CD4-positive, alpha-beta T cell (primary cell): ENCODE data around the gene HIVEP1. TPM values are rescaled to one million over a fixed set of nuclear protein-coding genes. Genes with fewer than 3 reads are reported as not detected.

ENCODE experiments used
- ATAC-seq: fragments of 200-7000 bp; cut with Tn5 transposase; one replicate; pipeline ENCODE4 v1.10.0; 2022; ENCODE audit warnings: mild to moderate bottlenecking; ENCODE audit not compliant: poor library complexity
- CTCF ChIA-PET: fragments of 350-600 bp; sonication (Branson Sonifier 250); formaldehyde crosslinking; loops from one replicate; lab custom pipeline; 2021; ENCODE audit warnings: antibody characterized with exemption, inconsistent platforms; lab: Charles Lee
- POLR2A ChIA-PET: fragments of 350-600 bp; sonication (Branson Sonifier 250); formaldehyde crosslinking; loops from one replicate; lab custom pipeline; 2021; ENCODE audit warnings: antibody characterized with exemption, inconsistent platforms; lab: Charles Lee
- DNase-seq, 14 experiments: peaks; one replicate each; pipeline ENCODE4 v3.0.0-alpha.2; 2013 to 2020; ENCODE audit warnings: mixed read lengths in 2 of 14
- H3K27ac ChIP-seq, 2 donors: one replicate each; pipeline versions ENCODE4 v1.5.1 to v1.7.0; 2013; ENCODE audit warnings: low read length in 2 of 2, low read depth in 1 of 2, mild to moderate bottlenecking in 1 of 2
- H3K27me3 ChIP-seq, 2 experiments: 1 replicate in 1 of 2; 2 replicates in 1 of 2; pipeline versions ENCODE4 v1.6.1 to v1.7.0; 2013; ENCODE audit warnings: low read length in 2 of 2, control low read depth in 1 of 2, mild to moderate bottlenecking in 1 of 2, moderate library complexity in 1 of 2; ENCODE audit not compliant: insufficient read depth in 2 of 2, control insufficient read depth in 1 of 2
- H3K36me3 ChIP-seq: one replicate; pipeline ENCODE4 v1.6.1; 2013; ENCODE audit warnings: low read length, control low read depth; ENCODE audit not compliant: insufficient read depth
- H3K4me1 ChIP-seq: one replicate; pipeline ENCODE4 v1.6.1; 2013; ENCODE audit warnings: low read length, control low read depth; ENCODE audit not compliant: insufficient read depth
- H3K4me3 ChIP-seq: one replicate; pipeline ENCODE4 v1.5.1; 2013; ENCODE audit warnings: mild to moderate bottlenecking, low read length, moderate library complexity
- H3K9me3 ChIP-seq, 2 experiments: 1 replicate in 1 of 2; 2 replicates in 1 of 2; pipeline versions ENCODE4 v1.6.1 to v1.7.0; 2013; ENCODE audit warnings: low read length in 2 of 2, mild to moderate bottlenecking in 2 of 2, control low read depth in 1 of 2, moderate library complexity in 1 of 2; ENCODE audit not compliant: control insufficient read depth in 1 of 2, insufficient read depth in 1 of 2
- H3K27ac Mint-ChIP-seq: one replicate; pipeline ENCODE4 v1.8.0; 2020; ENCODE audit warnings: mixed read lengths
- H3K27me3 Mint-ChIP-seq: one replicate; pipeline ENCODE4 v1.8.0; 2021; ENCODE audit warnings: mixed read lengths
- H3K36me3 Mint-ChIP-seq: one replicate; pipeline ENCODE4 v1.8.0; 2021; ENCODE audit warnings: low read depth, mixed read lengths
- H3K4me1 Mint-ChIP-seq: one replicate; pipeline ENCODE4 v1.8.0; 2021; ENCODE audit warnings: low read depth, mixed read lengths
- H3K4me3 Mint-ChIP-seq: one replicate; pipeline ENCODE4 v1.8.0; 2020; ENCODE audit warnings: mild to moderate bottlenecking, mixed read lengths
- H3K9me3 Mint-ChIP-seq: one replicate; pipeline ENCODE4 v1.8.0; 2020; ENCODE audit warnings: mixed read lengths
- intact Hi-C, 2 experiments: fragments of 100-400 bp; cut with DNase I in 1 of 2; cut with micrococcal nuclease in 1 of 2; formaldehyde crosslinking; loops; one replicate each; pipeline versions ENCODE4 v1.15.1 to v1.9.0; 2023 to 2025; cut with DNase I, micrococcal nuclease
- total RNA-seq, 174 experiments: library from RNA in 2 of 174; stranded (reverse) in 2 of 174; gene quantifications; one replicate each; pipeline ENCODE4 v1.2.3 and lab custom pipeline; 2021 to 2026
- TF ChIP-seq, protein P1 (sequence below): fragments of 200-600 bp; IDR thresholded peaks from one replicate; pipeline ENCODE4 v1.8.0; 2022; ENCODE audit warnings: antibody characterized with exemption, mild to moderate bottlenecking

The HIVEP1 gene
- total RNA-seq, 2 experiments from 2014 or later: 76.3 to 78.8 TPM

DNA sequence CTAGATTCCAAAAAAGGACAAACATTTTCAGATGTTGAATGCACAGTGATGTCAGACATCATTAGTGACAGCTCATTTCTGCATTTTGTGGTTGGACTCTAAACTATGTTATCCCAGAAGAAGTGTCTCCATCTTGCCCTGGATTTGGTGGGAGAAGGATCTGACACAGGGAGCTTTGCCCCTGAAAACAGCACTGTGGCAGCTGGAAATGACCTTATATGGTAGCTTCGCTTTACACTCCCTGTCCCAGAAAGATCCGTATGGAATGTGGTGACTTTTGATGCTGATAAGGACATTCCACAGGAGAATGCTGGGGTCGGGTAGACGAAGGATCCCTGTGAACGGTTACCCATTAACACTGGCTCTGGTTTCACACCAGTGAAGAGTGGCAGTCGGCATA is 190.9 kb downstream of the HIVEP1 start:
- ChIA-PET CTCF (no interaction called here), POLR2A (no interaction called here)
- no peaks in the 10 kb centered on the region for H3K9me3 Mint-ChIP-seq
- Histone ChIP-seq H3K36me3 (no peaks in the 10 kb centered on the region), H3K27ac (no peak overlapping the region), H3K27me3 (no peaks in the 10 kb centered on the region), H3K9me3 (no peaks in the 10 kb centered on the region), H3K4me3 (no peak overlapping the region), H3K4me1 (no peaks in the 10 kb centered on the region)
- H3K4me3 Mint-ChIP-seq: no peak overlapping the region
- no peaks in the 10 kb centered on the region for H3K27me3 Mint-ChIP-seq
- no peak overlapping the region for H3K27ac Mint-ChIP-seq
- no peak for DNase-seq
- ATAC-seq: no peak
- H3K36me3 Mint-ChIP-seq: no peaks in the 10 kb centered on the region
- TF ChIP-seq, protein P1, sequence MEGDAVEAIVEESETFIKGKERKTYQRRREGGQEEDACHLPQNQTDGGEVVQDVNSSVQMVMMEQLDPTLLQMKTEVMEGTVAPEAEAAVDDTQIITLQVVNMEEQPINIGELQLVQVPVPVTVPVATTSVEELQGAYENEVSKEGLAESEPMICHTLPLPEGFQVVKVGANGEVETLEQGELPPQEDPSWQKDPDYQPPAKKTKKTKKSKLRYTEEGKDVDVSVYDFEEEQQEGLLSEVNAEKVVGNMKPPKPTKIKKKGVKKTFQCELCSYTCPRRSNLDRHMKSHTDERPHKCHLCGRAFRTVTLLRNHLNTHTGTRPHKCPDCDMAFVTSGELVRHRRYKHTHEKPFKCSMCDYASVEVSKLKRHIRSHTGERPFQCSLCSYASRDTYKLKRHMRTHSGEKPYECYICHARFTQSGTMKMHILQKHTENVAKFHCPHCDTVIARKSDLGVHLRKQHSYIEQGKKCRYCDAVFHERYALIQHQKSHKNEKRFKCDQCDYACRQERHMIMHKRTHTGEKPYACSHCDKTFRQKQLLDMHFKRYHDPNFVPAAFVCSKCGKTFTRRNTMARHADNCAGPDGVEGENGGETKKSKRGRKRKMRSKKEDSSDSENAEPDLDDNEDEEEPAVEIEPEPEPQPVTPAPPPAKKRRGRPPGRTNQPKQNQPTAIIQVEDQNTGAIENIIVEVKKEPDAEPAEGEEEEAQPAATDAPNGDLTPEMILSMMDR: no peak
- intact Hi-C loops: no loop called here
- no peaks in the 10 kb centered on the region for H3K4me1 Mint-ChIP-seq

DNA sequence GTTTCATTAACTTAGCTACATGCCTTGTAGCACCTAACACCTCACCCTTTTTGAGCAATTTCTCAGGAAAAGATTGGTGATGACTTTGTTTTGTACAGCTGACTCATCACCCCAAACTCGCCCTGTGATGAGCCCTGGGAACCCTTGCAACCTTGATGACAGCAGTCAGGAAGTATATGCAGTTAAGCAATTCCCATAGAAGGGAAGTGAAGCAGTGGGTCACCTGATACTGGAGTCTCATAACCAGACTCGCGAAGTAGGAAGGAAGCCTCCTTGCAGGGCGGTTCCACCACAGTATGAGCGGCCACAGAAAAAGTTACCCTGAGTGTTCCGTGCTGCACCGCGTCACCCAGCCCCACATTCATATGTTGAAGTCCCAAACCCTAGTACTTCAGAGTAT is 196.1 kb downstream of the HIVEP1 start:
- Histone ChIP-seq H3K36me3 (no peaks in the 10 kb centered on the region), H3K4me1 (no peaks in the 10 kb centered on the region), H3K4me3 (no peak overlapping the region), H3K27ac (no peak overlapping the region), H3K9me3 (no peaks in the 10 kb centered on the region), H3K27me3 (no peaks in the 10 kb centered on the region)
- no peaks in the 10 kb centered on the region for H3K9me3 Mint-ChIP-seq
- H3K27me3 Mint-ChIP-seq: no peaks in the 10 kb centered on the region
- no peaks in the 10 kb centered on the region for H3K36me3 Mint-ChIP-seq
- intact Hi-C loops: no loop called here
- CTCF ChIA-PET: no interaction called here
- no peaks in the 10 kb centered on the region for H3K4me1 Mint-ChIP-seq
- TF ChIP-seq, protein P1: no peak
- H3K27ac Mint-ChIP-seq: no peak overlapping the region
- ATAC-seq (no peak), DNase-seq (peak in 3 of 14 experiments; percentile 25 to 76 (median 64))
- POLR2A ChIA-PET: no interaction called here
- H3K4me3 Mint-ChIP-seq: no peak overlapping the region

- H3K4me1 ChIP-seq: no peaks in the 10 kb centered on the region
- H3K27ac Mint-ChIP-seq: no peak overlapping the region
- DNase-seq (no peak), ATAC-seq (no peak)
- TF ChIP-seq, protein P1: no peak
- CTCF ChIA-PET: no interaction called here
- POLR2A ChIA-PET: no interaction called here
- H3K4me3 ChIP-seq: no peak overlapping the region
- no peaks in the 10 kb centered on the region for H3K9me3 ChIP-seq
- no peaks in the 10 kb centered on the region for H3K36me3 ChIP-seq
- no peaks in the 10 kb centered on the region for H3K27me3 Mint-ChIP-seq
- H3K36me3 Mint-ChIP-seq: no peaks in the 10 kb centered on the region
- no peak overlapping the region for H3K4me3 Mint-ChIP-seq
- intact Hi-C loops: no loop called here
- H3K27me3 ChIP-seq: no peaks in the 10 kb centered on the region
- H3K4me1 Mint-ChIP-seq: no peaks in the 10 kb centered on the region
- H3K27ac ChIP-seq: no peak overlapping the region
- H3K9me3 Mint-ChIP-seq: no peaks in the 10 kb centered on the region
Measured at GRCh38 chr6:12208673-12209072, 196.6 kb downstream of the HIVEP1 start.

Other genes starting within 250 kb of the HIVEP1 start
- 10 to 100 TPM; 14.3 to 15.2 TPM for gene ADTRP, start 233.5 kb upstream of the HIVEP1 start, total RNA-seq